Temporal lobe (tissue), 1 donor: ENCODE data around the gene GSTT2B. TPM values are rescaled to one million over a fixed set of nuclear protein-coding genes. Genes with fewer than 3 reads are reported as not detected.

Experiments
- total RNA-seq: library from RNA; depleted of rRNA; stranded (reverse); fragments of >200 nt; gene quantifications from one replicate; pipeline ENCODE4 v1.2.3, GENCODE V29; 2014

The GSTT2B gene
- total RNA-seq, 1 donor from 2014 or later = 0.74 TPM

Other genes with a start within 250 kb of the GSTT2B start
- 4.4 TPM for gene ZNF70, start 210.1 kb downstream of the GSTT2B start, total RNA-seq
- gene VPREB3, start 206.8 kb downstream of the GSTT2B start, total RNA-seq = not detected
- 0.25 TPM for gene C22orf15, start 198.2 kb downstream of the GSTT2B start, total RNA-seq
- gene CHCHD10, start 193.2 kb downstream of the GSTT2B start, total RNA-seq = 5.4 TPM
- gene MMP11, start 188.3 kb downstream of the GSTT2B start, total RNA-seq = 12.8 TPM
- gene SMARCB1, start 174.2 kb downstream of the GSTT2B start, total RNA-seq = 30.0 TPM
- 0.49 TPM for gene DERL3, start 122.2 kb downstream of the GSTT2B start, total RNA-seq
- gene SLC2A11, start 103.3 kb downstream of the GSTT2B start, total RNA-seq = 7.6 TPM
- 77.7 TPM for gene MIF, start 66.8 kb downstream of the GSTT2B start, total RNA-seq
- not detected for gene DDTL, start 5.7 kb upstream of the GSTT2B start, total RNA-seq
- 56.1 TPM for gene DDT, start 13.2 kb upstream of the GSTT2B start, total RNA-seq
- gene GSTT2, start 18.9 kb upstream of the GSTT2B start, total RNA-seq = not detected
- not detected for gene GSTT4, start 44.3 kb upstream of the GSTT2B start, total RNA-seq
- gene CABIN1, start 50.1 kb upstream of the GSTT2B start, total RNA-seq = 41.3 TPM
- 0.25 TPM for gene SUSD2, start 220.3 kb upstream of the GSTT2B start, total RNA-seq